IPS-18c (cell line): ENCODE data around the gene ZC3H18.

Source experiments
- H3K4me3 ChIP-seq: 2 replicates; pipeline ENCODE4 v1.7.0; 2013; ENCODE audit warnings: low read depth, mild to moderate bottlenecking, low read length, moderate library complexity; ENCODE audit not compliant: insufficient read depth
- H3K9me3 ChIP-seq: one replicate; pipeline ENCODE4 v1.6.1; 2013; ENCODE audit warnings: mild to moderate bottlenecking, low read length, moderate library complexity; ENCODE audit not compliant: control insufficient read depth, insufficient read depth

ZC3H18 gene

DNA sequence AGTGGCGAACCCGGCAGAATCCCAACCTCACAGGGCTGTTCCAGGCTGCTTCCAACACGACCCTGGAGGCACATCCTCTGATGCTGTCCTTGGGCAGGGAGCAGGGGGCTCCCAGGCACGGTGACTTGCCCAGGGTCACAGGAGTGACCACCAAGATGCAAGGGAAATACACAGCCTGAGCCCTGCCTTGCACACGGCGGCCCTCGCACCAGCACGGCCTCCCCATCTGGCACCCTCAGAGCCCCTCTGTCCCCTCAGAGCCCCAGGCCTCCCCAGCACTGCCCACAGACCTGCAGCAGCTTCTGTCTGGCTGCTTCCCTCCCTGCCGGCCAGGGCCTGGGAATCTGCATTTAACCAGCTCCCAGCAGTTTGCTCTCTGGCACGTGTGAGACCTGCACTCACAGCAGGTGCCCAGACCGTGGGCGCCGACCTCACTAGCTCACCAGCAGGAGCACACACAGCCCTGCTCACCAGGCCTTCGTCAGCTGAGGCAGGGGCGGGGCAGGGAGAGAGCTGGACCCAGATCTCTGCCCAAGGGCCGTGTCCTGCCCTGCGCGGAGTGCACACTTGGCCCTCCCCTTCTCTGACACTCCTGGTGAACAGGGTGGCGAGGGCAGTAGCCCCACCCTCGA, 29.7 kb upstream of the ZC3H18 start:
- no peak overlapping the region for H3K4me3 ChIP-seq
- peaks cover 7% of the 10 kb centered on the region for H3K9me3 ChIP-seq

DNA sequence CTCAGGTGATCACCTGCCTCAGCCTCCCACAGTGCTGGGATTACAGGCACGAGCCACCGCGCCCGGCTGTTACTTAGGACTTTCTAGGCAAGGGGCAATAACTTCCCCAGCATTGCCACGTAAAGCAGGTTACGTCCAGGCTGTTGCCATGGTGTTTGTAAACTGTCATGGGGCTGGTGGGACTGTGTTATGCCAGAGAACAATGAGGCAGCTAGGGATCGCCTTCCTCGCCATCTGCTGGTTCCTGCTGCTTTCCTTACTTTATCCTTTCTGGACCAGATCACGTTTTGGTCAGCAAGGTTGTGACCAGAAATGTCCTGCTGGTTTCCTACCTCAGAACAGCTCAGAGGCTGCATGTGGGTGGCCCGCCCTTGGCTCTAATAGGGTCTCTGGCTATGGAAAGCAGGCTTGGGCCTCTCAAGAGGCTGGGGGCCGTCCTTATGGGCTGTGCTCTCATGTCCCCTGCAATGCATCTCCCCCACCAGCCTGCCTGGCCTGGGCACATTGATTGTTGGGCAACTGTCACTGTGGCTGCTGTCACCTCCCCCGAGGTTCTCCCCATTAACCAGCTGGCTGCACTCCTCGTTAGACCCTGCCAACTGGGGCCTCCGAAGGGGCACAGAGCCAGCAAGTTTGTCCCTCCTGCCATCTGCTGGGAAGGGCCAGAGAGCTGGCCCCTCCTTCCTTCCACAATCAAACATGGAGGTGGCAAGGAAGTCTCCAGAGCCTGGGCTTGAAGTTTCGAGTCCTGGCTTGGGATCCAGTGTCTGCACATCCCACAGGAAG, 28.2 kb upstream of the ZC3H18 start:
- peaks cover 7% of the 10 kb centered on the region for H3K9me3 ChIP-seq
- no peak overlapping the region for H3K4me3 ChIP-seq

DNA sequence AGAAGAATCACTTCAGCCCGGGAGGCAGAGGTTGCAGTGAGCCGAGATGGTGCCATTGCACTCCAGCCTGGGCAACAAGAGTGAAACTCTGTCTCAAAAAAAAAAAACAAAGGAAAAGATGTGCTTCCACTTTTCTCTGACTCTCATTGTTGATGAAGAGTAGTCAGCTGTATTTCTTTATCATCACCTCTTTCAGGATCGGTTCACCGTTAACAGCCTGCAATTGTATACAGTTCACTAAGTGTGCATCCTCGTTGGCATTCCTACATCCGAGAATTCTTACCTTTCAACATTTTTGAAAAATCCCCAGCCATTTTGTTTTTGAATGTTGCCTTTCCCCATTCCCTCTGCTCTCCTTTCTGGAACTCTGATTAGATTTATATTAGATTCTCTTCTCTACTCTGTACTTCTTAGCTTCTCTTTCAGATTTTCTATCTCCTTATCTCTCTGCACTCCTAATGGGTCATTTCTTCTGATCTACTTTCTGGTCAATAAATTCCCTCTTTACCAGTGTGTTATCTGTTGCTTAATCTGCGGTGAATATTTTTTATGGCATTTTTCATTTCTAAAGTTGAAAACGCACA, 26.9 kb upstream of the ZC3H18 start:
- Histone ChIP-seq H3K9me3 (peaks cover 7% of the 10 kb centered on the region), H3K4me3 (no peak overlapping the region)

DNA sequence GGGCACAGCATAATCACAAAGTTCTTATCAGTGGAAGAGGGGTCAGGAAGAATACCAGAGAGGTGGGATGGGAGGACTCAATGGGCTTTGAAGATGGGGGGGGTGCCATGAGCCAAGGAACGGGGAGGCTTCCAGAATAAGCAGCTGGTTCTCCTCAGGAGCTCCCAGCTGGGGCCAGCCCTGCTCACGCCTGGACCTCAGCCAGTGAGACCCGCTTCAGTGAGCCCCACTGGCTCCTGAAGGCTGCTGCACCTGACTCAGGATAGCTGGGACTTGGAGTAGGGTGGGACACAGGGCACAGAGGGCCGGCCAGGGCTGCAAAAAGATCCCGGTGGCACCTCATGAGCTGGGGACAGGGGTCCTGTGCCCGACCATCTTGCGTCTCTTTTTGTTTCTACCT, 24.4 kb upstream of the ZC3H18 start:
- H3K4me3 ChIP-seq: no peak overlapping the region
- H3K9me3 ChIP-seq: peaks cover 7% of the 10 kb centered on the region

DNA sequence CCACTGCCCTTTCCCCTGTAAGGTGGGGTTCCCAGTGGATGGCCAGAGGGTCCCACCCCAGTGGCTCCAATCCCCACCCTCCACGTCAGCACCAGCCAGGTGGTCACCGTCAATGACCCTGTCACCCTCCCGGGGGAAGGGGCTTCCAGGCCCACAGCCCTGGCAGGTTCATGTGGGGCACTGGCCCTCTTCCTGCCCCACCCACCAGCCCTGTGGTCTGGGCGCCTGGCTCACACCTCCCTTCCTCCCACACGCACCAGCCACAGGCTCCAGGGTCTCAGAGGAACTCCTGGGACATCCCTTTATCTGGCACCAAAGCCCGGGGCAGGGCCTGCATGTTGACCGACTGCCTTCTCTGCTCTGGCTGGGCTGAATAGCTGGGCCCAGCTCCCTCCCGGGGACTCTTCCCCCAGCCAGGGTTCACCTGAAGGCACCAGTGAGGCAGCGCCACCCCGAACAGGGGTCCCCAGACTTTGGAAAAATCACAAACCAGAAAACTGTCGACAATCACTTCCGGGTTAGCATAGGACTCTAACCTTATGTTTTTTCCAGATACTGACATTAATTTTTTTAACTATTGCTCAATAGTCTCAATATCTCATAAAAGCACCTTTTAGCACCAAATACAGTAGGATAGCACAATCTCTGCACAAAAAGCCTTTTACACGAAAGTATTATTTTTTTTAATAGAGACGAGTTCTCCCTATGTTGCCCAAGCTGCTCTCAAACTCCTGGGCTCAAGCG, 21.9 kb upstream of the ZC3H18 start:
- H3K4me3 ChIP-seq: no peak overlapping the region
- H3K9me3 ChIP-seq: peaks cover 3% of the 10 kb centered on the region

DNA sequence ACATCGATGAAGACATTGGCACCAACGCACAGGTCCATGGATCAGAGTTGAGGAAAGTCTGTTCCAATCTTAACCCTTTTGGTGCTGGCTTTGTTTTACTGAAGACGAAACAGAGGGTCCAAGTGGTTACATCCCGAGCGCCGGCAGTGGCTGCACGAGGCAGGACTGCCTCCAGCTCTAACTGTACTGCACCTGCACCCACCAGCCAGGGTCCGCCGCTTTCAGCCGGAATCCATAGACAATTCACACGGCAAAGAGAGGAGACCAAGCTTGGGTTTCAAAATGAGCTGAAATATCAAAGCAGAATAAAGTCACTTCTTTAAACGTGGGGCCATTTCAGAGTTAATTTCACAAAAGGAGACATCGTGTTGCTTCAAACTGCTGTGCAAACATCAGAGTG, 21.2 kb upstream of the ZC3H18 start:
- Histone ChIP-seq H3K9me3 (no peaks in the 10 kb centered on the region), H3K4me3 (no peak overlapping the region)

DNA sequence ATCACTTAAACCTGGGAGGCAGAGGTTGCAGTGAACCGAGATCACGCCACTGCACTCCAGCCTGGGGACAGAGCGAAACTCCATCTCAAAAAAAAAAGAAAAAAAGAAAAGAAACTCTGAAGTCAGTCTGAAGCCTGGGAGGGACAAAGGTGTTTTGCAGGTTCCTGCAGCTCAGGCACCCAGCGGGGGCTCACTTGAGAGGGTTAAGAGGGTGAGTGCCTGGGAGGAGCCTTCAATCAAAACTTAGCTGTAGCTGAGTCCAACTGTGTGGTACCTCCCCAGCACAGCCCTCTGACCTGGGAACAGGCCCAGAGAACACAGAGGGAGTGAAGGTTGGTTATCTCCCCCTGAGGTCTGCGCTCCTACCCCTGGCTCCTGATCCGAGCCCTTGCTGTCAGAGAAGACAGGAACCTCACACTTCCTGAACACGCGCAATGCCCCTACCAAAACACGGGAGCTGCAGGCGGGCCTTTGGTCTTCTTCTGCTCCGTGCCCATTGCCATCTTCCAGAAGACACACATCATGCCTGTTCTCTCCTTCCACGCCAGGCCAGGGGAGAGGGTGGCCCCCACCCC, 20.4 kb upstream of the ZC3H18 start:
- Histone ChIP-seq H3K9me3 (no peaks in the 10 kb centered on the region), H3K4me3 (no peak overlapping the region)

DNA sequence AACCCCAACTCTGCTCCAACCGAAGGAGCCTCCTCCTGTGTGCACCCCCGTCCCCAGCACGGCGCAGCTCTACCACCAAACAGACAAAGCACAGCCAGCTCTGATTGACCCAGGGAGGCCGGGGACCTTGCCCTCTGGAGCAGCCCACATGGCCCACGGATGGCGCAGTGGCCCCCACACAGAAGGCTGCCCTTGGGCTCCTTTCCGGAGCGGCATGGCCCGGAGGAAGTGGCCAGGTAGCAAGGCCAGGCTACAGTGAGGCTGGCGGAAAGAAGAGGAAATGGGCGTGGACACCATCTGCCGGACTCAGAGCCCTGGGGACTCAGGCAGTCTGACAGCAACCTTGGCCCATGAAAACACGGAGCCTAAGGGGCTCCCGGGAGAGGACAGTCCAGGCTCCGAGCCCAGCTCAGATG, 19.9 kb upstream of the ZC3H18 start:
- H3K4me3 ChIP-seq: no peak overlapping the region
- no peaks in the 10 kb centered on the region for H3K9me3 ChIP-seq

DNA sequence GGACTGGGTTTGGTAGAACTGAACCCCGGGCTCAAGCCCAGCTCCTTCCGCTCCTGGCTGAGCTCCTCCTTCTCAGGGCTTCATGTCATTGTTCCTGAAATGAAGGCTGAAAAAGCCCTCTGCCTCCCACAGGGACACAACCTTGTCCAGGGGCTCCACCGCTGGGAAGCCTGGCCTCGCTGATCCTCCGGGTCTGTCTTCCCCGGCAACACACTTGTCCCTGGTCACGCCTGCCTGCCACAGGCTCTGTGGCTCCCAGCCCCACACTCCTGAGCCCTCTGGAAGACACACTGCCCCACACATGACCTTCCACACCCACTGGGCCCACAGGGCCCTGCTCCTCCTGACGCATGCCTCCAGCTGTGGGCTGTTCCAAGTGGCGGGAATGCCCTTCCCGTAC, 18.0 kb upstream of the ZC3H18 start:
- H3K9me3 ChIP-seq: peaks cover 2% of the 10 kb centered on the region
- H3K4me3 ChIP-seq: no peak overlapping the region

DNA sequence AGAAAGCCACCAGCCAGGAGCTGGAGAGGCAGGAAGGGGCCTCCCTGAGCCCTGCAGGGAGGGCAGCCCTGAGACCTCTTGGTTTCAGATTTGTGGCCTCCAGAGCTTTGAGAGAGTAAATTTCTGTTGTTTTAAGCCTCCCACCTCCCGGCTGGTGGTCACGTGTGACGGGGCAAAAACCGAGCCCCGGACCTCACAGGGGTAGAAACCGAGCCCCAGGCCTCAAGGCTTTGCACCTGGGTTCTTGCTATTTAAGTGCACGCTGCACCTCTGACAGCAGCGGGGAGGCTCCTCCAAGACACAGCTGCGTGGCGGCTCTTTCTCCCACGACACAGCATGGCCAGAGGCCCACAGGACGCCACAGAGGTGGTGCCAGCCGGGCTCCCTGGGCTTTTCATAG, 17.4 kb upstream of the ZC3H18 start:
- Histone ChIP-seq H3K4me3 (no peak overlapping the region), H3K9me3 (peaks cover 2% of the 10 kb centered on the region)

DNA sequence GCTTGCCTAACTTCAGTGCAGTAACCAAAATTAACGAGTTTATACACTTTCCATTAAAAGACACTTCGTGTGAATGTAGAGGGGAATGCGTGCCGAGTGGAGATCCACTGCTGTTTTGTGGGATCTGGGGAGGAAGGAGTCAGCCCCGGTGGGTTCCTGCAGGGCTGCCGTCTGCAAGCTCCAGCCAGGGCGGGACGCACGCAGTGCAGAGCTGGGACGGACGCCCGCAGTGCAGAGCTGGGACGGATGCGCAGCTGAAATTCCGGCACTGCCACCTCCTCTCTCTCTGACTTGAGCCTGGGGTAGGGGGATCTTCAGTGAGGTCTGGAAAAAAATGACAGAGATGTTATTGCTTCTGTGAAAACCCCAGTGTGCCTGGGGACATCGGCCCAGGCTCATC, 16.5 kb upstream of the ZC3H18 start:
- Histone ChIP-seq H3K4me3 (no peak overlapping the region), H3K9me3 (peaks cover 2% of the 10 kb centered on the region)

DNA sequence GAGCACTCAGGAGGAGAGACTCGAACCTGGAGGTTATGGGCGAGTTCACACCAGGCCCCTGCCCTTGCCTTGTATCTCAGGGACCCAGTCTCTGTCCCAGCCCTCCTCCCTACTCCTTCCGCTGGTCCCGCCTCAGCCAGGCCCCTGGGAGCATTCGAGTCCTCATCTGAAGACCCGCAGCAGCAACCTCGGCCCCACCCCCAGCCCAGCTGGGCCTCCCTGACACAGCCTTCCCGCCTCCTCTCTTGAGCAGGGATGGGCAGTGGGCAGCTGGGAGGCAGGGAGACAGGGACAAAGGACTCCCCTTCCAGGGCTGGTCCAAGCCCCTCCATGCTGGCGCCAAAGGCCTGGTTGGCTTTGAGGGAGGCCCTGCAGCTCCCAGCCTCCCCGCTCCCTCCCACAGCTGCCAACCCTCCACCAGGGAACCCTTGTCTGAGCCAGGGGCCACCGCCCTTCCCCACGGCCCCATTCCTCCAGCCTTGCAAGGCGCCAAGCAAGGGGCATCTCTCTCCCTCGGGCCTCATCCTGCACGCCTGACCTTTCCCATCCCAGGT, 15.4 kb upstream of the ZC3H18 start:
- Histone ChIP-seq H3K9me3 (peaks cover 2% of the 10 kb centered on the region), H3K4me3 (no peak overlapping the region)

DNA sequence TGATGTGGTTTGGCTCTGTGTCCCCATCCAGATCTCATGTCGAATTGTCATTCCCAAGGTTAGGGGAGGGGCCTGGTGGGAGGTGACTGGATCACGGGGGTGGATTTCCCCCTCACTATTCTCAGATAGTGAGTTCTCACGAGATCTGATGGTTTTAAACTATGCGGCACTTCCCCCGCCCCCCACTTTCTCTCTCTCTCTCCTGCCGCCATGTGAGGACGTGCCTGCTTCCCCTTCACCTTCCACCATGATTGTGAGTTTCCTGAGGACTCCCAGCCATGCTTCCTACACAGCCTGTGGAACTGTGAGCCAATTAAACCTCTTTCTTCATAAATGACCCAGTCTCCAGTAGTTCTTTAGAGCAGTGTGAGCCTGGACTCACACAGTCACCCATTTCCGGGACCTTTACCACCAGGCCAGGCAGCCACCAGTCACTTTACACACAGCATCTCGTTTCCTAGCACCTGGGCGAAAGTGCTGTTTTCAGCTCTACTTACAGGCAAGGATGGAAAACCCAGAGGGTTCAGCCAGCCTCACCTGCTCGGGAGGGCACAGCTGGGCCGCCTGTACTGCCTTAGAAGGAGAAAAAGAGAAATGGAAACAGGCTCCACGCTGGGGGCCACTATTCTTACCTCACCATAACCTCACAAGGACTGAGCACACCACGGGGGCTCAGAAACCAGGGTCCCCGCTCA, 13.8 kb upstream of the ZC3H18 start:
- H3K9me3 ChIP-seq: peaks cover 2% of the 10 kb centered on the region
- no peak overlapping the region for H3K4me3 ChIP-seq

DNA sequence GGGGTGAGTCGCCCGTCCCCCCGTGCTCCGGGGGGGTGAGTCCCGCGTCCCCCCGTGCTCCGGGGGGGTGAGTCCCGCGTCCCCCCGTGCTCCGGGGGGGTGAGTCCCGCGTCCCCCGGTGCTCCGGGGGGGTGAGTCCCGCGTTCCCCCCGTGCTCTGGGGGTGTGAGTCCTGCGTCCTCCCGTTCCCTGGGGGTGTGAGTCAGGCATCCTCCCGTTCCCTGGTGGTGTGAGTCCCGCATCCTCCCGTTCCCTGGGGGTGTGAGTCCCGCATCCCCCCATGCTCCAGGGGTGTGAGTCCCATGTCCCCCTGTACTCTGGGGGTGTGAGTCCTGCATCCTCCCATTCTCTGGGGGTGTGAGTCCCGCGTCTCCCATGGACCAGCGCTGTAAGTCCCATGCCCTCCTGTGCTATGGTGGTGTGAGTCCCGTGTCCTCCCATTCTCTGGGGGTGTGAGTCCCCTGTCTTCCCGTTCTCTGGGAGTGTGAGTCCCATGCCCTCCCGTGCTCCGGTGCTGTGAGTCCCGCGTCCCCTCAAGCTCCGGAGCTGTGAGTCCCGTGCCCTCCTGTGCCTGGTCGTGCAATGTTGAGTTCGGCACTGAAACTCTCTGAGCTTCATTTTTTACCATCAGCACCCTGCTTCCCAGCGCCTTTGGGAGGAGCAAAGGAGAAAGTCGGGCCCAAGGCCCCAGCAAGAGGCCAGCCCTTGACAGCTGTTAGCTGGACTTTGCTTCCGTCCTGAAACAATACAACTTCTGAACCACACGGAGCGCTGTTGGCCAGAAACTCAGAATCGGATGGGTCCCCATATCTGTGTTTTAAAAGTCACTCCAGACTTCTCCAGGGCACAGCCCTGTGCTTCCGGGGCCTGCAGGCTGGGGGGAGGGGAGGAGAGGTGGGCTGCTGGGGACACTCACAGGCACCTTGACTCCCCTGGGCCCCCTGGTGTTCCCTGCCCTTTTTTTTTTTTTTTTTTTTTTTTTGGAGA, 11.5 kb upstream of the ZC3H18 start:
- H3K4me3 ChIP-seq: no peak overlapping the region

DNA sequence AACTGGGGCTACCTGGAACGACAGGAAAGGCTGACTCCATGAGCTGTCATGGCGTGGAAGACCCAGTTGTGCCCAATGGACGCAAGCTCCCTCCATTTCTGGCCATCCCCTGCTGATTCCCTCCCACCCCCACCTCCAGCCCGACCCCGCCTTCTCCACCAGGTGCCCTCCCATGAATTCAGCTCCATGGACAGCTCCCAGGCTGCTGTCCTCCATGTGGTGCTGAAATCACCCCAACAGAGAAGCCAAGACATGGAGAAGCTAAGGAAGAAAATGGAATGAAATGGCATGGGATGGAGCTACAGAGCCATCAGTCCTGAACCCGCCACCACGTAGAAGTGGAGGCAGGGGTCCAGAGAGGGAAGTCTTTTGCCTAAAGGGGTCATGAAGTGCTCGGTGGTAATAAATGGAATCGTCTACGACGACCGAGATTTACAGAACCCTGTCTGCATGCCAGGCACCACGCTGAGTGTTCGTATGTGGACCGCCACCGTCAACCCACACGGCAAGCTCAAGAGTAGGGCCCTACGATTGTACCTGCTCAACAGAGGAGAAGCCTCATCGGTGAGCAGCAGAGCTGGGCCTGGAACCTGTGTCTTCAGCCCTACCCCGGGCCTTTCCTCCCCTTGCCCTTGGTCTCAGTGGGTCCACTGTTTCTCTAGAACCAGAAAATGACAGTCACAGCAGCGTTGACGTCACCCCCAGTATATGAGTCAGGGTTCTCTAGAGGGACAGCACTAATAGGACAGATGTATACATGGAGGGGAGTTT, 9.3 kb upstream of the ZC3H18 start:
- H3K9me3 ChIP-seq: peaks cover 2% of the 10 kb centered on the region
- no peak overlapping the region for H3K4me3 ChIP-seq

More for the DNA sequence above, 11.5 kb upstream of the ZC3H18 start:
- peaks cover 2% of the 10 kb centered on the region for H3K9me3 ChIP-seq
